ENCODE results near the gene PDSS2. TPM values are rescaled to one million over a fixed set of nuclear protein-coding genes. Genes with fewer than 3 reads are reported as not detected.

PDSS2 gene
- total and polyA plus RNA-seq, 2 of the 4 experiments (the other 2 are of a cell fraction), result 8.6 to 9.2 TPM

DNA sequence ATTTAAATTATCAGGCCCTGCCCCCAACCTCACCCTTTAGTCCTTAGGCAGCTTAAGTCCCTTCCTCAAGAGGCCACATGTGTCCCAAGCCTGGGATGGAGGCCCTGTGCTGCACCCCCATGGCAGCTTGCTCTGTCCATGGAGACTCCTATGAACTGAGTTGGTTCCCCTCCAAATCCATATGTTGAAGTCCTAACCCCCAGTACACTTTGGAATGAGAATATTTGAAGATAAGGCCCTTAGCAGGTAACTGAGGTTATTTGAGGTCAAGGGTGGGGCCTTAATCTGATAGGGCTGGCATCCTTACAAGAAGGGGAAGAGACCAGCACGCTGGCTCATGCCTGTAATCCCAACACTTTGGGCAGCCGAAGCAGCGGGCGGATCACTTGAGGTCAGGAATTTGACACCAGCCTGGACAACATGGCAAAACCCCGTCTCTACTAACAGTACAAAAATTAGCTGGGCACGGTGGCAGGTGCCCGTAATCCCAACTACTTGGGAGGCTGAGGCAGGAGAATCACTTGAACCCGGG is 337.3 kb downstream of the PDSS2 start:
- no TSS peak for BruUV-seq (replicated peaks)
- no peaks in the 10 kb centered on the region for H3K9me1 ChIP-seq (ENCODE audit: insufficient read depth, low read length)
- H3K9me3 ChIP-seq (ENCODE audit: control insufficient read depth, insufficient read depth, low read length), result no peaks in the 10 kb centered on the region
- no peaks in the 10 kb centered on the region for H3K36me3 ChIP-seq (ENCODE audit: control insufficient read depth, insufficient read depth, low read length)
- H3K4ac ChIP-seq (ENCODE audit: low read depth, low read length), result no peak overlapping the region
- no peak overlapping the region for H3K4me2 ChIP-seq (ENCODE audit: low read depth, low read length)
- no peaks in the 10 kb centered on the region for H4K20me1 ChIP-seq (ENCODE audit: insufficient read depth, low read length)
- WGBS, 2 experiments (ENCODE audit: extremely low coverage in 2 of 2, insufficient read length in 1 of 2), result 91% methylated on average over 4 of the region's 8 CpGs; no CpG with 5 or more reads in 1 of the 2 experiments
- H3K27me3 ChIP-seq (ENCODE audit: control insufficient read depth, insufficient read depth, low read length), result peaks cover 2% of the 10 kb centered on the region; the same call in 1 of the 2 replicates
- TF ChIP-seq ELK1 (IDR thresholded peaks at IDR 0.05; ENCODE audit: borderline replicate concordance, low read depth, low read length) (no peak), FOS (IDR thresholded peaks at IDR 0.05; ENCODE audit: low read depth, low read length) (no peak), USF2 (IDR thresholded peaks at IDR 0.05; ENCODE audit: low read depth, low read length) (no peak), MAZ (IDR thresholded peaks at IDR 0.05; ENCODE audit: borderline replicate concordance, low read depth, low read length) (no peak), SMC3 (IDR thresholded peaks at IDR 0.05; ENCODE audit: low read depth, low read length) (no peak), MXI1 (IDR thresholded peaks at IDR 0.05; ENCODE audit: borderline replicate concordance, low read depth, low read length) (no peak), CTCF (conservative IDR thresholded peaks at IDR 0.05; ENCODE audit: low read depth, low read length) (no peak), RCOR1 (IDR thresholded peaks at IDR 0.05; ENCODE audit: insufficient replicate concordance, low read length) (no peak), BHLHE40 (IDR thresholded peaks at IDR 0.05; ENCODE audit: low read depth, low read length) (no peak), RAD21 (IDR thresholded peaks at IDR 0.05; ENCODE audit: low read length) (no peak), CEBPB (IDR thresholded peaks at IDR 0.05; ENCODE audit: low read depth, low read length) (no peak), RFX5 (IDR thresholded peaks at IDR 0.05; ENCODE audit: low read depth, low read length) (no peak), CHD1 (IDR thresholded peaks at IDR 0.05; ENCODE audit: low read depth, low read length) (no peak), POLR2A (IDR thresholded peaks at IDR 0.05; ENCODE audit: low read depth, low read length) (no peak), MAFK (IDR thresholded peaks at IDR 0.05; ENCODE audit: low read depth, low read length) (no peak), NFE2L2 (IDR thresholded peaks at IDR 0.05; ENCODE audit: low read depth, low read length) (no peak)
- no peak overlapping the region for H3K14ac ChIP-seq (replicated peaks; ENCODE audit: low read depth, low read length)
- no peak overlapping the region for H2BK20ac ChIP-seq (ENCODE audit: low read depth, low read length)
- H2AK9ac ChIP-seq (replicated peaks; ENCODE audit: low read depth, low read length, poor library complexity), result no peak overlapping the region
- no peak overlapping the region for H3K23ac ChIP-seq (ENCODE audit: low read depth, low read length)
- H2BK5ac ChIP-seq (ENCODE audit: low read depth, low read length, poor library complexity, severe bottlenecking), result no peak overlapping the region
- H2BK15ac ChIP-seq (ENCODE audit: low read depth, low read length), result no peak overlapping the region
- no peak overlapping the region for H3K56ac ChIP-seq (ENCODE audit: extremely low read depth, insufficient read depth, low read length)
- intact Hi-C loops (cut with micrococcal nuclease), result no loop called here
- H2AK5ac ChIP-seq (ENCODE audit: low read depth, low read length), result no peak overlapping the region
- H2BK120ac ChIP-seq (ENCODE audit: low read depth, low read length), result no peak overlapping the region
- POLR2A ChIA-PET (ENCODE audit: unreplicated experiment), result no interaction called here
- no peak overlapping the region for H2AFZ ChIP-seq (replicated peaks; ENCODE audit: low read length, poor library complexity)
- H3K79me1 ChIP-seq (ENCODE audit: low read depth in 1 of 2, low read length in 2 of 2), result no peaks in the 10 kb centered on the region
- CTCF ChIA-PET, result interaction anchor here (0.7 kb wide), 1 partner anchor 115 kb away, joined by 3 read pairs; no protein-coding TSS in a partner anchor
- dilution Hi-C loops (cut with HindIII; ENCODE audit: low sequenced_read_pairs, unreplicated experiment), result no loop called here
- H3K4me3 ChIP-seq (ENCODE audit: insufficient read depth, low read depth, low read length), result no peak overlapping the region
- ATAC-seq (ENCODE audit: low read depth) (no peak), DNase-seq (no peak)
- H3K4me1 ChIP-seq (ENCODE audit: control insufficient read depth, insufficient read depth, low read length), result no peaks in the 10 kb centered on the region
- no peak overlapping the region for H3K9ac ChIP-seq (ENCODE audit: low read depth, low read length)
- no peak overlapping the region for H4K91ac ChIP-seq (ENCODE audit: insufficient read depth, low read depth, low read length)
- H3K27ac ChIP-seq (ENCODE audit: insufficient read depth, low read length), result no peak overlapping the region
- H4K5ac ChIP-seq (ENCODE audit: low read depth, low read length), result no peak overlapping the region
- H3K18ac ChIP-seq (ENCODE audit: low read depth, low read length), result no peak overlapping the region
- H4K8ac ChIP-seq (ENCODE audit: low read depth in 2 of 2, low read length in 2 of 2), result no peak overlapping the region
- in situ Hi-C loops (cut with MboI; ENCODE audit: low sequenced_read_pairs), result loop anchor here (10.0 kb wide), 1 partner anchor 373 kb away; the partner anchor contains the start of gene SOBP

All from IMR-90 (cell line).